GM23248 (cell line): Measurements from ENCODE around the gene BCL2.

Source experiments
- EZH2 ChIP-seq: fragments of 200-600 bp; sonication (generic); IDR thresholded peaks from 2 replicates; pipeline ENCODE4 v1.6.1; 2018; ENCODE audit warnings: antibody characterized with exemption, mild to moderate bottlenecking; ENCODE audit not compliant: insufficient read depth, poor library complexity, severe bottlenecking
- EZH2phosphoT487 ChIP-seq: fragments of 200-600 bp; sonication (generic); IDR thresholded peaks from 2 replicates; pipeline ENCODE4 v1.6.1; 2018; ENCODE audit warnings: antibody characterized with exemption, moderate library complexity, mild to moderate bottlenecking, low read depth; ENCODE audit not compliant: insufficient read depth

DNA sequence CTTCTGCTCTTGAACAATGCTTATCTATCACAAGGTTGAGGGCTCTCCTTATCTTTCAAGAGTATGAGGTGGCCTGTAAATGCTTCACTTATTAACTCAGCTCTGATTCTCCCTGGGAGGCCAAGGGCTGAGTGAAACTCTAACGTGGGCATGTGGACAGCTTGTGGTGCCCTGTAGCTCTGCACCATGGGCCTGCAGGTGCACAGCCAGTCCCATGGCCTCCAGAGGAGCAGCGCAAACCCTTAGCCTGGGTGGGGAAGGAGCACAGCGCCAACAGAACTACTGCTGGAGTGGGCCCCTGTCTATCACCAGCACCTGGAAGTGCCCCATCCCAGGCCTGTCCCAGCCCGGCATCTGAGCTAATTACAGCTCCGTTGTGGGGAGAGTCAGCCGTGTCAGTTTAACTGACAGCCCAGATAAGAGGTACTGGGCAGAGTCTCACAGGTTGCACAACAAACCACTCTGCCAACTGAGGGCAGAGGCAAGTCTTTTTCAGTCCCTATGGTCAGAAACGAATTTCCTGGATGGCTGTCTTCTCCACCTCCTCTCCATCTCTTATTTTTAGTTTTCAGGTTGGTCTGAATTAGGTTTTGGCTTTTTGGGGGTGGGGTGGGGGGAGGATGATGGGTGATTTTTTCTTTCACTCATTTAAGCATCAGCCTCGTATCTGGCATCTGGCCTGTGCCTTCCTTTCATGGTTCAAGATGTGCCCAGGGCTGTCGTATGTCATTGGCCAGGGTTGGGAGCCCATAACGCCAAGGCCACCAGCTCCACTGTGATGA lies 219.5 kb downstream of the BCL2 start:
- TF ChIP-seq EZH2 (no peak), EZH2phosphoT487 (no peak)
